HCT116 (cell line): ENCODE results near the gene PLEKHJ1. TPM values are rescaled to one million over a fixed set of nuclear protein-coding genes. Genes with fewer than 3 reads are reported as not detected.

ENCODE experiments used
- ATAC-seq: fragments of 200-7000 bp; cut with Tn5 transposase; 2 replicates; pipeline ENCODE4 v1.9.1; 2020; ENCODE audit warnings: mild to moderate bottlenecking, moderate library complexity
- BruUV-seq: library from RNA; stranded (reverse); fragments of 400-500 nt; replicated peaks from 2 replicates; lab custom pipeline; 2021; lab: Mats Ljungman, UMichigan
- CTCF ChIA-PET: fragments of 300-600 bp; sonication (Branson Sonifier 250); formaldehyde crosslinking; loops from one replicate; lab custom pipeline; 2021; ENCODE audit warnings: antibody characterized with exemption; lab: Charles Lee
- POLR2A ChIA-PET: fragments of 300-600, 350-600 bp; sonication (Branson Sonifier 250); formaldehyde crosslinking; loops from one replicate; lab custom pipeline; 2021; ENCODE audit warnings: antibody characterized with exemption; lab: Charles Lee
- RAD21 ChIA-PET, 2 experiments: fragments of 300-600 bp; sonication (Branson Sonifier 250); formaldehyde crosslinking; loops; one replicate each; lab custom pipeline; 2023; ENCODE audit warnings: low total read pairs in 2 of 2; ENCODE audit not compliant: uncharacterized antibody in 2 of 2, unreplicated experiment in 2 of 2, low non-redundant PET in 1 of 2; lab: Charles Lee
- DNase-seq: peaks from one replicate; pipeline ENCODE4 v3.0.0-alpha.2; 2010; ENCODE audit warnings: low read depth, low spot score
- H2AFZ ChIP-seq: fragments of 200-600 bp; shearing (Covaris generic), sonication (generic); 2 replicates; pipeline ENCODE4 v1.6.1; 2017; ENCODE audit warnings: low read depth, mixed run types, mixed read lengths, antibody characterized with exemption, low read length; ENCODE audit not compliant: poor library complexity, severe bottlenecking
- H3K27ac ChIP-seq: 2 replicates; pipeline ENCODE4 v1.5.1; 2012; ENCODE audit warnings: low read depth, low read length
- H3K27me3 ChIP-seq: fragments of 200-600 bp; sonication (generic); 2 replicates; pipeline ENCODE4 v1.6.1; 2016; ENCODE audit warnings: mixed run types, low read length, mixed read lengths; ENCODE audit not compliant: insufficient read depth
- H3K36me3 ChIP-seq, 2 experiments: fragments of 200-500 bp in 1 of 2; fragments of 200-600 bp in 1 of 2; sonication (Bioruptor generic) in 1 of 2; sonication (generic) in 1 of 2; 2 replicates each; pipeline versions ENCODE4 v1.5.1 to v1.6.1; 2014 to 2016; ENCODE audit warnings: low read length in 2 of 2, inconsistent platforms in 1 of 2, mixed read lengths in 1 of 2, mixed run types in 1 of 2; ENCODE audit not compliant: insufficient read depth in 2 of 2, control insufficient read depth in 1 of 2
- H3K4me1 ChIP-seq, 2 experiments: fragments of 200-600 bp in 1 of 2; sonication (generic) in 1 of 2; 2 replicates each; pipeline versions ENCODE4 v1.5.1 to v1.6.1; 2012 to 2017; ENCODE audit warnings: low read length in 2 of 2, inconsistent platforms in 1 of 2, mild to moderate bottlenecking in 1 of 2, mixed read lengths in 1 of 2, mixed run types in 1 of 2, moderate library complexity in 1 of 2; ENCODE audit not compliant: insufficient read depth in 2 of 2, control insufficient read depth in 1 of 2
- H3K4me2 ChIP-seq: fragments of 200-600 bp; sonication (generic); 2 replicates; pipeline ENCODE4 v1.6.1; 2017; ENCODE audit warnings: mixed run types, low read length, mixed read lengths
- H3K4me3 ChIP-seq, 2 experiments: fragments of 200-600 bp in 1 of 2; sonication (generic) in 1 of 2; replicated peaks in 1 of 2; 2 replicates each; pipeline ENCODE4 v1.5.1; 2011 to 2016; ENCODE audit warnings: low read length in 2 of 2, control low read depth in 1 of 2, low read depth in 1 of 2, mild to moderate bottlenecking in 1 of 2, mixed read lengths in 1 of 2, mixed run types in 1 of 2
- H3K79me2 ChIP-seq: fragments of 200-600 bp; sonication (generic); 2 replicates; pipeline ENCODE4 v1.6.1; 2017; ENCODE audit warnings: mild to moderate bottlenecking, mixed run types, low read length, moderate library complexity, mixed read lengths; ENCODE audit not compliant: insufficient read depth
- H3K9ac ChIP-seq: fragments of 200-600 bp; sonication (generic); 2 replicates; pipeline ENCODE4 v1.6.1; 2016; ENCODE audit warnings: low read length, mixed read lengths
- H3K9me2 ChIP-seq: fragments of 200-600 bp; sonication (generic), shearing (Covaris generic); 2 replicates; pipeline ENCODE4 v1.6.1; 2017; ENCODE audit warnings: mixed run types, mild to moderate bottlenecking, moderate library complexity; ENCODE audit not compliant: insufficient read depth
- H3K9me3 ChIP-seq, 2 experiments: fragments of 200-500 bp in 1 of 2; fragments of 200-600 bp in 1 of 2; sonication (Bioruptor generic) in 1 of 2; sonication (generic) in 1 of 2; 2 replicates each; pipeline ENCODE4 v1.6.1; 2014 to 2017; ENCODE audit warnings: low read length in 2 of 2, mixed read lengths in 2 of 2, inconsistent platforms in 1 of 2, low read depth in 1 of 2, mild to moderate bottlenecking in 1 of 2, mixed run types in 1 of 2, moderate library complexity in 1 of 2; ENCODE audit not compliant: control insufficient read depth in 1 of 2, insufficient read depth in 1 of 2
- H4K20me1 ChIP-seq: fragments of 200-600 bp; sonication (generic), shearing (Covaris generic); 2 replicates; pipeline ENCODE4 v1.6.1; 2017; ENCODE audit warnings: mixed run types, mild to moderate bottlenecking, moderate library complexity; ENCODE audit not compliant: insufficient read depth
- ATF3 ChIP-seq: IDR thresholded peaks from 2 replicates; pipeline ENCODE4 v1.6.1; 2012
- CEBPB ChIP-seq: IDR thresholded peaks from 2 replicates; pipeline ENCODE4 v1.6.1; 2012; ENCODE audit warnings: low read depth
- CTCF ChIP-seq, 3 experiments: fragments of 200-600 bp in 1 of 3; sonication (generic) in 1 of 3; IDR thresholded peaks in 2 of 3; conservative IDR thresholded peaks in 1 of 3; 2 replicates each; pipeline ENCODE4 v1.5.1; 2012 to 2017; ENCODE audit warnings: low read depth in 2 of 3, low read length in 2 of 3, antibody characterized with exemption in 1 of 3, borderline replicate concordance in 1 of 3, control low read depth in 1 of 3, mild to moderate bottlenecking in 1 of 3, mixed read lengths in 1 of 3, mixed run types in 1 of 3, moderate library complexity in 1 of 3; ENCODE audit not compliant: insufficient read depth in 1 of 3
- EZH2 ChIP-seq: fragments of 200-600 bp; sonication (generic); IDR thresholded peaks from 2 replicates; pipeline ENCODE4 v1.6.1; 2017; ENCODE audit warnings: antibody characterized with exemption, mixed run types
- JUND ChIP-seq: IDR thresholded peaks from 2 replicates; pipeline ENCODE4 v1.6.1; 2012
- REST ChIP-seq: IDR thresholded peaks from 2 replicates; pipeline ENCODE4 v1.6.1; 2012; ENCODE audit warnings: low read depth
- SIN3A ChIP-seq: IDR thresholded peaks from 2 replicates; pipeline ENCODE4 v1.6.1; 2012; ENCODE audit warnings: low read depth
- SP1 ChIP-seq: IDR thresholded peaks from 2 replicates; pipeline ENCODE4 v1.6.1; 2012; ENCODE audit warnings: low read depth
- YY1 ChIP-seq: IDR thresholded peaks from 2 replicates; pipeline ENCODE4 v1.6.1; 2011; ENCODE audit warnings: low read length, low read depth, moderate library complexity, mild to moderate bottlenecking; ENCODE audit not compliant: insufficient replicate concordance; ENCODE audit errors: extremely low read depth
- ZBTB33 ChIP-seq: IDR thresholded peaks from 2 replicates; pipeline ENCODE4 v1.6.1; 2011; ENCODE audit warnings: mild to moderate bottlenecking, low read length, moderate library complexity; ENCODE audit not compliant: insufficient replicate concordance; ENCODE audit errors: extremely low read depth
- ZFX ChIP-seq: fragments of 450-650 bp; IDR thresholded peaks from 2 replicates; pipeline ENCODE4 v1.6.1; 2017
- intact Hi-C: fragments of 100-400 bp; cut with micrococcal nuclease; formaldehyde crosslinking; loops from 2 replicates; pipeline ENCODE4 v1.10.0; 2022
- total RNA-seq: library from RNA; stranded (reverse); gene quantifications from one replicate; pipeline ENCODE4 v1.2.1, GENCODE V29; 2021; ENCODE audit not compliant: unreplicated experiment

The PLEKHJ1 gene
- total RNA-seq, 1 experiment from 2014 or later: 88.2 TPM

GRCh38 chr19:2276429-2276986 is 40.4 kb upstream of the PLEKHJ1 start:
- ChIA-PET RAD21 (no interaction called here), POLR2A (no interaction called here), CTCF (no interaction called here)
- Histone ChIP-seq H2AFZ (no peak overlapping the region), H3K4me1 (peaks cover 9 to 45% of the 10 kb centered on the region in 2 experiments), H3K36me3 (peaks cover 12 to 16% of the 10 kb centered on the region in 2 experiments; a peak in 2 of 4 replicates), H3K9me2 (no peaks in the 10 kb centered on the region), H3K4me2 (peak overlapping the region; percentile 8; the same call in 1 of the 2 replicates), H3K4me3 (no peak overlapping the region), H3K27ac (peak overlapping the region; percentile 34; the same call in 1 of the 2 replicates), H3K9ac (no peak overlapping the region), H3K9me3 (no peaks in the 10 kb centered on the region), H3K27me3 (no peaks in the 10 kb centered on the region), H3K79me2 (peaks cover 29% of the 10 kb centered on the region), H4K20me1 (peaks cover 12% of the 10 kb centered on the region; the same call in 1 of the 2 replicates)
- DNase-seq: no peak
- TF ChIP-seq YY1: no peak
- no peak for TF ChIP-seq CEBPB
- no peak for TF ChIP-seq SIN3A
- TF ChIP-seq EZH2: no peak
- TF ChIP-seq ZFX: no peak
- no peak for TF ChIP-seq ZBTB33
- TF ChIP-seq CTCF (IDR thresholded peaks at IDR 0.05 in 2 of 3, conservative IDR thresholded peaks at IDR 0.05 in 1 of 3; ENCODE audit: borderline replicate concordance in 1 of 3, insufficient read depth in 1 of 3, low read depth in 2 of 3, low read length in 2 of 3): no peak
- TF ChIP-seq SP1: no peak
- no peak for TF ChIP-seq JUND
- TF ChIP-seq REST: no peak
- no peak for TF ChIP-seq ATF3
- ATAC-seq: no peak
- no TSS peak for BruUV-seq
- intact Hi-C loops: loop anchor here (5.0 kb wide), 1 partner anchor 336 kb away; no protein-coding TSS in a partner anchor
